NT2/D1 (cell line): ENCODE measurements around the gene DUS1L.

Source experiments
- YY1 ChIP-seq: IDR thresholded peaks from 2 replicates; pipeline ENCODE4 v1.6.1; 2011; ENCODE audit not compliant: insufficient read length, insufficient read depth
- ZNF274 ChIP-seq: IDR thresholded peaks from 2 replicates; pipeline ENCODE4 v1.6.1; 2011; ENCODE audit warnings: mild to moderate bottlenecking, low read depth, low read length

DNA sequence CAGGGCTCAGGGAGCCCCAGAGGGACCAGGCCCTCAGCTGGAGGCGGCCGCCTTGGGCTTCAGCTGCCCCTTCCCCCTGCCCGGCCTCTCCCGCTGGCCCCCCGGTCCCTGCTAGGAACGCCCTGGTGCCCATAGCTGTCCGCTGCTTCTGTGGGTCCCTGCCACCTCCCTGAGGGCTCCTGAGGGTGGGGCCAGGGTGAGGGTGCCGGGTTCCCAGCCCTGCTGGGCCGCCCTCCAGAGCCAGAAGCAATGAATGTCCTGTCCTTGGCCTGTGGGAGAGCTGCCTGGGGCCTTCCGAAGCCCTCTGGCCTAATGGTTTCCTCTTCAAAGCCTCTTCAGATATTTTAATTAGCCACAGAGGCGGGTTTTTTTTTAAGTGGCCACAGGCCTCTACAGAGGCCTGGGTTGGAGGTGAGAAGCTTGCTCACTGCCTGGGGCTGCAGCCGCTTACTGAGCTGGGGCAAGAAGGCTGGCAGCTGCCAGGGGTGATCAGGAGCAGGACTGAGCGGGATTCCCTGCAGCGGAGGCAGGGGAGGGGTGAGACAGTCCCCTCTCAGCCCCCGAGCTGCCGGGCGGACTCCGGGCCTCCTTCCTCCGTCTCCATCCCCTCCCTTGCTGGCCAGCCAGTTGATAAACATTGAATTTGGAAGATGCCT, 52.8 kb downstream of the DUS1L start:
- TF ChIP-seq YY1 (no peak), ZNF274 (no peak)
